GM18511 (cell line): ENCODE results near the gene TLE2.
"Not testable (repeated sequence)": the region's sequence is repeated elsewhere in the genome, so short reads cannot be mapped to it uniquely, and the experiment has no call there.

Experiments
- ATAC-seq: cut with Tn5 transposase; IDR thresholded peaks from one replicate; pipeline ENCODE4 v1.9.1; 2021; ENCODE audit warnings: mild to moderate bottlenecking, moderate library complexity; ENCODE audit not compliant: unreplicated experiment

The TLE2 gene

DNA sequence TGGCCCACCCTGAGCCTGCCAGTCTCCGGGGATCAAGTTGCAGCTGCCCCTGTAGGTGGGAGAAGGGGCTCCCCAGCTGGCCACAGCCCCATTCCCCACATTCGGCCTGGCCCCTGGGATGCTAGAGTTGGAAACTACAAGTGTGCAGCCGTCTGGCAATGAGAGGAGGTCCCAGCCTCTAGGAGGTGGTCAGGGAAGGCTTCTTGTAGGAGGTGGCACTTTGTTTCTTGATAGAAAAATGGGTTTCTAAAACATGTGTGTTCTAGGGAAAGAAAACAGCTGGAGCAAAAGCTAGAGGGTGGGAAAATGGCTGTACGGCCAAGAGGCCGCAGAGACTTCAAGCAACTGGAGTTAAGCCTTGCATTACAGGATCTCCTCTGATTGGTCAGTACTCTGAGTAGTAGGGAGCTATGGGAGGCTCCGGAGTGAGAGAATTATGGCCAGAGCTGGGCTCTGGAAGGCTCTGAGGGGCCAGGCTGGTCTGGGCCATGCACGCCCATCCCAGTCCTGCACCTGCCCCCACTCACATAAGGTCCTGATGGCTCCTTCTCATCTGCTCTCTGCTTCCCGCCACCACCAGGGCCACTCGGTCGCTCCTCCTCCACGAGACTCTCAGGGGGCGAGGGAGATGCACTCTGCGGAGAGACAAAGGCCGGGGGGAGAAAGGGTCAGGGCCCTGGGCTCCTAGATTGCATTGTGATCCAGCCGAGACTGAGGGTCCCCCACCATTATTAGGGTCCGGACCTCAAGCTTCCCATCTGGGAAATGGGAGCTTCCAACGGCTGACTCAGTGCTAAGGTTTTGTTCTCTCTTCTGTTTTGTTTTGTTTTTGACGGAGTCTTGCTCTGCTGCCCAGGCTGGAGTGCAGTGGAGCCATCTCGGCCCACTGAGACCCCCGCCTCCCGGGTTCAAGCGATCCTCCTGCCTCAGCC lies 13.7 kb downstream of the TLE2 start:
- ATAC-seq: no peak

DNA sequence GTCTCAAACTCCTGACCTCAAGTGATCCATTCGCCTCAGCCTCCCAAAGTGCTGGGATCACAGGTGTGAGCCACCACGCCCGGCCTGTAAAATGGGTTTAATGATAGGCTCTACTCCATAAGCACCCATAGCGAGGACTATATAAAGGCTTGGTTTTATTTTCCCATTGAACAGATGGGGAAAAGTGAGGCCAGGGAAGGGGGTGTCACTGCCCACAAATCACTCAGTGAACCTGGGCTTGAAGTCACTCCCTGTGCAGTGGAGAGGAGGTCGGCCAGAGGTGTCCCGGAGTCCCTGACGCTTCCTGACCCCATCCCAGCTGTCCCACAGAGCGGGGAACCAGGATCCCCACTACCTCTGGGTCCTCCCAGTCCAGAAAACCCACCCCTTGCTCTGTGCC lies 14.9 kb downstream of the TLE2 start:
- no peak for ATAC-seq

GRCh38 chr19:3013263-3013725 lies 15.8 kb downstream of the TLE2 start:
- ATAC-seq: no peak

DNA sequence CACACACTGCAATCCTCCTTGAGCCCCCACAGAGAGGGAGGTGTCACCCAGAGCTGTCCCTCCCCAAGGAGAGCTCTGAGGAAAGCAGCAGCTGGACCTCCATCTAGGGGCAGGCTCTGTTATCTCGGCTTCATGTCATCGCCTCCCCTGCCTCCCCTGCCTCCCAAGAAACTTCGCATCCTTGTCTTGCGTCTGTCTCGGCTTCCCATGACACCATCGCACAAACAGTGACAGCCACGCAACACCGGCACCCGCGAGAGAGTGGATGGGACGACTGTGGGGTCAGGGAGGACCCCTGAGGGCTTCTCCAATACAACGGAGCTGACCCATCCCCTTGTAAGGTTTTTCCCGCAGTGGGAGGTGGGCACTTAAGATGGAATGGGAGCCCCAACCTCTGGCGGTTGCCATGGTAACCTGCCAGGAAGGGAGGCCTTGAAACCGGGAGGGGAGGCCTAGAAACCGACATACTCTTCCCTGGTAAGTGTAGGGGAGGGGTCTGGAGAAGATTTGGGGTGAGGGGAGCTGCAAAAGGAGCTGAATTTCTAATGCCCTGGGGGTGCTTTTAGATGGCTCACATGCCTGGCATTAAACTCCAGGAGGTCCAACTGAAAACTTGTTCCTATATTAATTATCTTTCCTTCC lies 16.3 kb downstream of the TLE2 start:
- ATAC-seq: no peak

DNA sequence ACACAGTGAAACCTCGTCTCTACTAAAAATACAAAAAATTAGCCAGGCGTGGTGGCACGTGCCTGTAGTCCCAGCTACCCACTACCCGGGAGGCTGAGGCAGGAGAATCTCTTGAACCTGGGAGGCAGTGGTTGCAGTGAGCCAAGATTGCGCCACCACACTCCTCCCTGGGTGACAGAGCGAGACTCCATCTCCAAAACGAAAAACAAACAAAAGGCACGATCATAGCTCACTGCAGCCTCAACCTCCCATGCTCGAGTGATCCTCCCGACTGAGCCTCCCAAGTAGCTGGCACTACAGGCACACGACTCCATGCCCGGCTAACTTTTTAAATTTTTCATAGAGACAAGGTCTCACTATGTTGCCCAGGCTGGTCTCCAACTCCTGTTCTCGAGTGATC lies 17.0 kb downstream of the TLE2 start:
- not testable (repeated sequence) for ATAC-seq

GRCh38 chr19:3010871-3011270 lies 18.2 kb downstream of the TLE2 start:
- ATAC-seq: no peak

DNA sequence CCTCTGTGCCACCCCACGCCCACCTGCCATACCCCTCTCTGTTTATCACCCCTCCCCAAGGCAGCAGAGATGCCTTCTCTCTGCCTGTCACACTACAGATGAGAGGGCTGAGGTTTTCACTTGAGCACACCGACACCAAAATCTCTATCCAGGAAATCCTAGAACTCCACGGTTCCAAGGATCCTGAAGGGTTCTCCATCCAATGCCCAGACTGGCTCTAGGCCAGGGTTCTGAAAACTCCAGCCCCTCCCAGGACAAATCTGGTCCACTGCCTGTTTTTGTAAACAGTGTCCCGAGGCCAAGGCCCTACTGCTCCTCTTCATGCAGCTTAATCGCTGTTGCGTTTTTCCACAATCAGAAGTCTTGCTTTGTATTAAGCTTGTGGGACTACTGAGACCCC lies 20.1 kb downstream of the TLE2 start:
- ATAC-seq: no peak

DNA sequence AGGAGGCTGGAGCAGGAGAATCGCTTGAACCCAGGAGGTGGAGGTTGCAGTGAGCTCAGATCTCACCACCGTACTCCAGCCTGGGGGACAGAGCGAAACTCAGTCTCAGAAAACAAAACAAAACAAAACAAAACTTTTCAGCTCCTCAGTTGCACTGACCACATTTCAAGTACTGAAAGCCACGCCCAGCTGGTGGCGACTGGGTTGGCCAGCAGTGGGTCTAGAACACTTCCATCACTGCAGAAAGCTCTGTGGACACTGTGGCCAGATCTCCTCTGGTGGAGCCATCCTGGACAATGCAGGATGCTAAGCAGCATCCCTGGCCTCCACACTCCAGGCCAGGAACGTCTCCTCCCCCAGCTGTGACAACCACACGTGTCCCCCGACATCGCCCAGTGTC lies 21.1 kb downstream of the TLE2 start:
- ATAC-seq: no peak

GRCh38 chr19:3006075-3006767 lies 22.9 kb downstream of the TLE2 start:
- ATAC-seq: no peak

DNA sequence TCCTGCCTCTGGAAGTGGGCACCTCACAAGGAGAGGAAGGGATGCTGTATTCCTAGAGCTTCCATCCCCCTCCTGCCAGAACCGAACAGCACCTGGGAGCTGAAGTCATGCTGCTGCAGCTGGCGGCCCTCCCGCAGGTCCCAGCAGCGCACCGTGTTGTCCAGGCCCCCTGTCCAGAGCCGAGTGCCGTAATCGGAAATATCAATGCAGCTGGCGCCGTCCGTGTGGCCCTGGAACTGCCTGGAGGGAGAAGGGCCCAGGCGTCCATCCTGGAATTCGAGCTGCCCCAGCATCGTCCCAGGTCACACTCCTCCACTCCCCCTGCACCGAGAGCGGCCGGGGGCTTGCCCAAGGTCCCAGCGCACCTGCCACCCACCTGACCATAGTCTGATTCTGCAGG lies 23.7 kb downstream of the TLE2 start:
- ATAC-seq: no peak

DNA sequence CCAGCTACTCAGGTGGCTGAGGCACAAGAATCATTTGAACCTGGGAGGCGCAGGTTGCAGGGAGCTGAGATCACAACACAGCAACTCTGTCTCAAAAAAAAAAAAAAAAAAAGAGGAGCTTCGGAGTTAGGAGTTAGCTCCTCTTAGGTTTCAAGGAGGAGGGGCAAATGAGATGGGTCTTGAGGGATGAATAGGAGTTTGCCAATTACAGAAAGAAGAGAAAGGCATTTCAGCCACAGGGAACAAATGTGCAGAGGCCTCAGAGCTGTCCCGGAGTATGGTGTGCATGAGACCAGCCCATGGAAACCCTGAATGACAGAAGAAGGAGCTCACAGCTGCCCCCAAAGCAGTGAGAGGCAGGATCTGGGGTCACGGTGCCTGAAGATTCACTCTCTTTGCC lies 24.6 kb downstream of the TLE2 start:
- no peak for ATAC-seq

DNA sequence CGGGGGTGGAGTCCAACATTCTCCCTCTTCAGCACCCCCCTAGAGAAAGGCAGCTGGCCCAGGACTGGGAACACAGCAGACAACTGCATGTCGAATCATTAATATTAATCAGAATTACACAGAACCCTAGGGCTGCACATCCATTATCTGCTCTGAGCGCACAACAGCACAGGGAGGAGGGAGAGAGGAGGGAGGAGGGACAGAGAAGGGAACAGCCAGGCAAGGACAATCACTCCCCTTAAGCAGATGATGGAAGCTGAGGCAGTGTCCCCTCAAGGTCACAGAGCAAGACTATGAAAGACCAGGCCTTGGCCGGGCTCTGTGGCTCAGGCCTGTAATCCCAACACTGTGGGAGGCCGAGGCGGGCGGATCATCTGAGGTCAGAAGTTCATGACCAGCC lies 26.0 kb downstream of the TLE2 start:
- ATAC-seq: no peak

DNA sequence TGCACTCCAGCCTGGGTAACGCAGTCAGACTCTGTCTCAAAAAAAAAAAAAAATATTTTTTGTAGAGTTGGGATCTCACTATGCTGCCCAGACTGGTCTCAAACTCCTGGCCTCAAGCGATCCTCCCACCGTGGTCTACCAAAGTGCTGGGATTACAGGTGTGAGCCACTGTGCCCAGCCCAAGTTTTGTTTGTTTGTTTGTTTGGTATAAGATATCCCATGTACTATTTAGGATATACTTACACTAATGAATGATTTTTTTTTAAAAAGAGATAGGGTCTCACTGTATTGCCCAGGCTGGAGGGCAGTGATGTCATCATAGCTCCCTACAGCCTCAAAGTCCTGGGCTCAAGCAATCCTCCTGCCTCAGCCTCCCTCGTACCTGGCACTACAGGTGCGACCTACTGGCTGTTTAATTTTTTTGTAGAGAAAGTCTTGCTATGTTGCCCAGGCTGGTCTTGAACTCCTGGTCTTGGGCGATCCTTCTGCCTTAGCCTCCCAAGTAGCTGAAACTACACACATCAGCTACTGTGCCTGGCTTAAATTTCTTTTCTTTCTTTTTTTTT lies 27.8 kb downstream of the TLE2 start:
- ATAC-seq: no peak

- ATAC-seq: no peak
These were observed 30.4 kb downstream of the TLE2 start for GRCh38 chr19:2998642-2999041.

DNA sequence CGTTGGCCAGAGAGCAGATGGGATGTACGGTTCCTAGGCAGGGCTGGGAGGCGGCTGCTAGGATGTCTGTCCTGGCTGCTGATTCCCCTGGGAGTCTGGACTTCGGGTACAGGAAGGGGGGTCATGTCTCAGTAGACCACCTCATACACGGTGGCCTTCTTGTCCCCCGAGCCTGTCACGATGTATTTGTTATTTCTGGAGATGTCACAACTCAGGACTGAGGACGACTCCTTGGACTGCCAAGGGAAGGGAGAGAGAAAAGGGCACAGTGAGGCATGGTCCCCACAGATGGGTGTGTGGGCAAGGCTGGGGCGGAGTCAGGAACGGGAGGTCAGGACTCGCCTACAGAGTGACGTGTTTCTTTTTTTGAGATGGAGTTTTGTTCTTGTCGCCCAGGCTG lies 31.4 kb downstream of the TLE2 start:
- ATAC-seq: no peak

- no peak for ATAC-seq
These were observed 34.4 kb downstream of the TLE2 start for GRCh38 chr19:2994588-2995131.

DNA sequence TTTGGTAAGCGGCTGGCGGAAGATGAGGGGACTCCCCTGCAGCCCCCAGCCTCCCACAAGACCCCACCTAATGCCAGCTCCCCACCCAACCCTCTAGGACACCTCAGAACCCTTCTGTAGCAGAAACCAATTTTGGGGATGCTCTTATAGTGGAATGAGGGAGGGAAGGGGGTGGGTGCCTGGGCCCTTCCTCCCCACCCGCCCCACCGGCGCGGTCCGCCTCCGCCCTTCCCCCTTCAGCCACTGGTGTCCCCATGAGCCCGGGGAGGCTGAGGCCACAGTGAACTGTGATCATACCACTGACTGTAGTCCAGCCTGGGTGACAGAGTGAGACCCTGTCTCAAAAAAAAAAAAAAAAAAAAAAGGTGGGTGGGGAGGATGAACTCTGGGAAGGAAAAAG lies 35.5 kb downstream of the TLE2 start:
- ATAC-seq: no peak

GRCh38 chr19:2992958-2993357 lies 36.1 kb downstream of the TLE2 start:
- ATAC-seq: no peak

DNA sequence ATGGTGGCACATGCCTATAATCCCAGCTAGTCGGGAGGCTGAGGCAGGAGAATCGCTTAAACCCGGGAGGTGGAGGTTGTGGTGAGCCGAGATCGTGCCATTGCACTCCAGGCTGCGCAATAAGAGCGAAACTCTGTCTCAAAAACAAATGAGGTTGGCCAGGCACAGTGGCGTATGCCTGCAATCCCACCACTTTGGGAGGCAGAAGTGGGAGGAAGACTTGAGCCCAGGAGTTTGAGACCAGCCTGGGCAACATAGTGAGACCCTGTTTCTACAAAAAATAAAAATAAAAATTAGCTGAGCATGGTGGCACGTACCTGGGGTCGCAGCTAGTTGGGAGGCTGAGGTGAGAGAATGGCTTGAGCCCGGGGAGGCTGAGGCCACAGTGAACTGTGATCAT lies 36.7 kb downstream of the TLE2 start:
- not testable (repeated sequence) for ATAC-seq

DNA sequence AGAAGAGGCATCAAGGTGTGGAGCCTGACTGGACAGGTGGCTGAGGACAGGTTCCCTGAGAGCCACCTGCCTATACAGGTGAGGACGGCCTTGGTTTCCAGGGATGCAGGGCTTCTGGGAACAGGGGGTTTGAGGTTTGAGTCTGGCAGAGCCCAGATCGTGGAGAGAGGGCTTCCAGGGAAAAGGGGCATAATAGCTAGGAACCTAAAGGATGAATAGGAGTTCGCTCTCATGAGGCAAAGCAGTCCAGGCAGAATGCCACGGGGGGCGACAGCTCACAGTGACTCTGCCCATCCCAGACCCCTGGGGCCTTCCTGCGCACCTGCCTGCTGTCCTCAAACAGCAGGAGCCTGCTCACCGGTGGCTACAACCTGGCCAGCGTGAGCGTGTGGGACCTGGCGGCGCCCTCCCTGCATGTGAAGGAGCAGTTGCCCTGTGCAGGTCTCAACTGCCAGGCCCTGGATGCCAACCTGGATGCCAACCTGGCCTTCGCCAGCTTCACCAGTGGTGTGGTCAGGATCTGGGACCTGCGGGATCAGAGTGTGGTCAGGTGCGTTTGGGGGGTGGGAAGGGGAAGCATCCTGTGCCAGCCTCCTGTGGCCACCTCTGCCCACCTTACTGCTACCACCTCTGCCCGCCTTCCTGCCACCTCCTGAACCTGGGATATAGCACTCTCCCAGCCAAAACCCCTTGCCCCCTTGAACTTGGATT lies 39.7 kb downstream of the TLE2 start:
- no peak for ATAC-seq
